Measurements from ENCODE around the gene COL9A3.

Gene COL9A3

DNA sequence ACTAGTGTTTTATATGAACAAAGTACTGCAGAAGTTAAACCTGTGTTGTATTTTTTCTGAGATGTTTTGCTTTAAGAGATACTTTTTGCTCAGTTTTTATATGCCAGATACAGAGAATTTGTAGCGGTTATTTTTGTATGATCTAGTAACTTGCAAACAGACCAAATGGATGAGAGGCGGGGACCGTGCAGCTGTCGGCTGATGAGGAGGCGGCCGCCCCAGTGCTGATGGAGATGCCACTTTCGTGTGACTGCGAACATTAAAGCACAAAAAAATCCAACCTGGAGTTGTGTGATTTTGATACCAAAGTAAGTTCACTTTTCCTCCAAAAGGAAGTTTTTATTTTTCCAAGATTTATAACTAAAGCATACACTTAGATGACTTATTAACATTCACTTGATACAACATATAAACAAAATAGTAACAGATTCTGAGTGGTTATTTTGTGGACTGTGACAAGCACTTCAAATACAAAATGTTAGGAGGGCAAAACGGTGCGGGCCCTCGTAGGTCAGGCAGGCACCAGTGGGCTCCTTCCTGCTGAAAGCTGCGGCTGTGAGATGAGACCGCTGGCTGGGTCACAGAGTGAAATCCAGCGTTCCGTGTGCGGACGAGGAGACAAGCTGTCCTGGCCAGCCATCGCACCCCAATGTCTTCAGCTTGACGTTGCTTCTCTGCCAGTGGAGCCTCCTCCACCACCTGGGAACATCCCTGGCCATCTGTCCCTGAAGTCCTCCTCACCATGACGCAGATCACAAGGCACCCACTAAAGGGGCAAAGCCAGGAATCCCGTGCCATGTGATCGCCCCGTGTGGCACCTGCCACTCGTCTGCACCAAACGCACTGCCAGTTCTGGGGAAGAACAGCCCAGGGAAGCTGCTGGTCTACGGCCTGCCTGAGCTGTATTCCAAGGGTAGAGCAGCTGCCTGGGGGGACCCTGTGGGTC, 16.3 kb upstream of the COL9A3 start:
- TF ChIP-seq, protein P1, sequence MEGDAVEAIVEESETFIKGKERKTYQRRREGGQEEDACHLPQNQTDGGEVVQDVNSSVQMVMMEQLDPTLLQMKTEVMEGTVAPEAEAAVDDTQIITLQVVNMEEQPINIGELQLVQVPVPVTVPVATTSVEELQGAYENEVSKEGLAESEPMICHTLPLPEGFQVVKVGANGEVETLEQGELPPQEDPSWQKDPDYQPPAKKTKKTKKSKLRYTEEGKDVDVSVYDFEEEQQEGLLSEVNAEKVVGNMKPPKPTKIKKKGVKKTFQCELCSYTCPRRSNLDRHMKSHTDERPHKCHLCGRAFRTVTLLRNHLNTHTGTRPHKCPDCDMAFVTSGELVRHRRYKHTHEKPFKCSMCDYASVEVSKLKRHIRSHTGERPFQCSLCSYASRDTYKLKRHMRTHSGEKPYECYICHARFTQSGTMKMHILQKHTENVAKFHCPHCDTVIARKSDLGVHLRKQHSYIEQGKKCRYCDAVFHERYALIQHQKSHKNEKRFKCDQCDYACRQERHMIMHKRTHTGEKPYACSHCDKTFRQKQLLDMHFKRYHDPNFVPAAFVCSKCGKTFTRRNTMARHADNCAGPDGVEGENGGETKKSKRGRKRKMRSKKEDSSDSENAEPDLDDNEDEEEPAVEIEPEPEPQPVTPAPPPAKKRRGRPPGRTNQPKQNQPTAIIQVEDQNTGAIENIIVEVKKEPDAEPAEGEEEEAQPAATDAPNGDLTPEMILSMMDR (IDR thresholded peaks at IDR 0.05): no peak

DNA sequence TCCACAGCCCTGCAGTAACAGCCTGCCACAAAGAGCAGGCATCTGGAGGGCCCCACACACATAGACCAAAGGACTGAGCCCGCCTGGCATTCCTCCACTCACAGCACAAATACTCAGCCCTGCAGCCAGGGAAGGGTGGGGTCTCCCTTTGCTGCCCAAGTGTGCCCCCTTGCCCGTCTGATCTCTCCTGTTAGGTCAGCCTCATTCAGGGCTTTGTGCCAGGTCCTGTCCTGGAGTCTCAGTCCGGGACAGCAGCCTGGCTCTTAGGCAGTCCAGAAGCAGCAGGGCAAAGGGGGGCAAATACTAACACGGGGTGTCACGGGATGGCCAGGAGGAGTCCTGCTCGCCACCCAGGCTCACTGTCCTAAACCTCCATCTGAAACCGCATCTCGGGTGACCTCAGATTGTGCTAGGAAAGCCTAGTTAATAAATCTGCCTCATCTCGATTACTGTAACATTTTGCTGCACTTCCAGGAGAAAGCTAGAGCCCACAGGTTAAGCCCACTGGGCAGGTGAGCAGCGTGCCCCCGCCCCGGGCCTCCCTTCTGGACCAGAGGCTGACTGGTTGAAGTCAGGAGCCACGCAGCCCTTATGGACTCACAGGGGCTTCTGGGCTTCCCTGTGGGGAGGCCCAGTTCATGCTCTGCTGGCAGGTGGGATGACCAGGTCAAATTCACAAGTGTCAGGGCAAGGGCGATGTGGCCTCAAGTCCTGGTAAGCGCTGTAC, 15.4 kb upstream of the COL9A3 start:
- TF ChIP-seq, protein P1 (IDR thresholded peaks at IDR 0.05): no peak

DNA sequence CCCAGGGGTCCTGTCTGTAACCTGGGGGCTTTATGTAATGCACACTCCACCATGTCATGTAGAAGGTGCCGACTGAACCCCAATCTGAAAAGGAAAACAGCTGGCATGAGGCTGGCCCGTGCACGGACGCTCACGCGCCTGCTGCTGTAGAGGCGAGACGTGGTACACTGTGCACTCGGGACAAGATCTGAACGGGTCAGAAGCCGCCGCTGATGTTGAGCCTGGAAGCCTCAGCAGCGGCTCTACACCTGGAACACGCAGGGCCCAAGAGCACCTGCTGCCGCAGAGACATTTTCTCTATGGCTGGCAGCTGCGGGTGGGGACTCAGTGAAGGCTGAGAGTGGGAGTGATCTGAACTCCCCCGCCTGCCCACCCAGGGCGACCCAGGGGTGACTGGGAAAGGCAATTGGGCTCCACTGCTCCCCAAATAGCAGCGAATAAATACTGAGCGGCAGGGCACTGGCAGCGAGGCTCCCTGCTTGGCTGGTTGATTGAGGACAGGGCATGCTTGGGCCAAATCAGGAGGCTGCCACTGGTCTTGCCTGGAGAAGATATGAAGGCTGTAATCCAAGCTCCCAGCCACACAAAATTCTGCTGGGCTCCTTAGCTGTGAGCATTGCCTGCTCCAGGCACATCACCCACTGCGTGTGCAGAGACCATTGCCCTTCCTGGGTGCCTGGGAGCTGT, 14.7 kb upstream of the COL9A3 start:
- TF ChIP-seq, protein P1 (IDR thresholded peaks at IDR 0.05): no peak

DNA sequence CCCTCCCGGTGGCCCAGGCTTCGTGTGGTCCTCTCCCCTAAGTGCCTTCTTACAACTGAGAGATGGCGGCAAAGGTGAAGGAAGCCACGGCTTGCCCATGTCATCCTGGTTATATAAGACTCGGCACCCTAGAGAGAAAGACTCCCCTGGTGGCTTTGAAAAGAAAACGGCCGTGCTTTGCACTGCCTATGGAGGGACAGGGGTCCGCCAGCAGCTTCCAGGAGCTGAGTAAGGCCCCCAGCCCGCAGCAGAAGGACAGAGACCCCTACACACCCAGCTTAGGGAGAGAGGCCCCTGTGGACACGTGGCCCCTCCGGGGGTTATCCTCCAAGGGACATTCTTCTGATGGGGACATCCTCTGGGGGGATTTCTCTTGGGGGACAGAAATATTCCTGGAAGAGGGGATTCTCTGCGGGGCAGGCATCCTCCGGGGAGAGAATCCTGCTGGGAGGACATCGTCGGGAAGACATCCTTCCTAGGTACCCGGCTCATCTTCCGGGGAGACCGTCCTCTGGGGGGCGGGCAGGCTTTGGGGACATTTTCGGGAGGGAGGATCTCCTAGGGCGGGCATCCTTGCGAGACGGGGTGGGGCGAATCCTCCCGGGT, 12.7 kb upstream of the COL9A3 start:
- TF ChIP-seq, protein P1 (IDR thresholded peaks at IDR 0.05): no peak

DNA sequence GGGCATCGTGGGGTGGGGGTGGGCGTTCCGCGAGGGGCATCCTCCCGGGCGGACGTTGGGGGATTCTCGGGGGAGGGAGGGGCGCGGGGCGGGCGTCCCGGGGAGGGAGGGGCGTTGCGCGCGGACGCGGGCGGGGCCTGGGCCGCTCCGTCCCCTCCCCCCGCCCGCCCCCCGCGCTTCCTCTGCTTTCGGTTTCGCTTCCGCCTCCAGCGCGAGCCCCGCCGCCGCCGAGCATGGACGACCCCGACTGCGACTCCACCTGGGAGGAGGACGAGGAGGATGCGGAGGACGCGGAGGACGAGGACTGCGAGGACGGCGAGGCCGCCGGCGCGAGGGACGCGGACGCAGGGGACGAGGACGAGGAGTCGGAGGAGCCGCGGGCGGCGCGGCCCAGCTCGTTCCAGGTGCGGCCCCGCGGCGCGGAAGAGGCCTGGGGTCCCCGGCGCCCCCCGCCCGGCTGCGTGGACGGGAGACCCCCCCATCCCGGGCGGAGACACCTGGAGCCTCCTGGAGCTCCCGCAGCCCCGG, 12.2 kb upstream of the COL9A3 start, which contains the start of gene OGFR:
Gene OGFR, plus strand, starts transcription at position 209 of the 528 bp plus-strand sequence. Its CDS starts 25 bp downstream, at position 234.
- TF ChIP-seq, protein P1 (IDR thresholded peaks at IDR 0.05): no peak

DNA sequence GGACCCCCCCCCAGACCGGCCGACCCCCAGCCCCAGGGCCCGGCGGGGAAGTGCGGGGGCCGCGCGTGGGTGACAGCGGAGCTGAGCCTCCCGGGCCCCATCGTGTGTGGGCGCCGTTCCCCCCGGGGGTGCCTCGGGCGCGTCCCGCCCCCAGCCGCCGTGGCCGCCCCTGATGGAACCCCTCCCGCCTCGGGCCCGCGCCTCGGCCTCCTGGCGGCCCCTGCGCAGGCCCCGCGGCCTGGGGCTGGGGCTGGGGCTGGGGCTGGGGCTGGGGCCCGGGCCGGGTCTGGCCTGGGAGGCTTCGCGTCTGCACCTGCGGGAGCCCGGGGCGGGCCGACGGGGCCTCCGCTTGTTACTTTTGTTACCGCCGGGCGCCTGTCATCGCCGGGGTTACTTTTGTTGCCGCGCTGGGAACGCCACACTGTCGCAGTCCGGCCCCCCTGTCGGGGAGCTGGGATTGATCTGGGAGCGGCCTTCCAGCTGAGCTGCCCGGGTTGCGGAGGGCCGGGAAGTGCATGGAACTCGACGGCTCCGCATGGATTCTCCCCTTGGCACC, 11.6 kb upstream of the COL9A3 start:
- TF ChIP-seq, protein P1 (IDR thresholded peaks at IDR 0.05): no peak
